CD4-positive, alpha-beta T cell treated with Interleukin-2 at 100 ng/mL for 4 hours (primary cell): ENCODE data around the gene FPGS.

Experiments used
- DNase-seq: peaks from one replicate; pipeline ENCODE4 v3.0.0-alpha.2; 2020; ENCODE audit warnings: low spot score

The FPGS gene

GRCh38 chr9:127860260-127860659, 57.6 kb downstream of the FPGS start:
- DNase-seq, result no peak

GRCh38 chr9:127860779-127861178, 58.1 kb downstream of the FPGS start:
- no peak for DNase-seq

- peak; percentile 37 for DNase-seq
Measured at GRCh38 chr9:127862075-127863011, 59.7 kb downstream of the FPGS start.

GRCh38 chr9:127863191-127863621, 60.5 kb downstream of the FPGS start:
- DNase-seq, result no peak
